Endothelial cell of umbilical vein (primary cell): ENCODE data around the gene PPP1R7. TPM values are rescaled to one million over a fixed set of nuclear protein-coding genes. Genes with fewer than 3 reads are reported as not detected.

Experiments used
- BruUV-seq: library from RNA; stranded (reverse); fragments of 400-500 nt; replicated peaks from 2 replicates; lab custom pipeline; 2021; lab: Mats Ljungman, UMichigan
- CTCF ChIA-PET: fragments of 300-600, 350-600 bp; sonication (Branson Sonifier 250); formaldehyde crosslinking; loops from one replicate; lab custom pipeline; 2021; ENCODE audit warnings: antibody characterized with exemption, inconsistent platforms; lab: Charles Lee
- POLR2A ChIA-PET: fragments of 300-600, 350-600 bp; sonication (Branson Sonifier 250); formaldehyde crosslinking; loops from one replicate; lab custom pipeline; 2021; ENCODE audit warnings: antibody characterized with exemption, inconsistent platforms; lab: Charles Lee
- DNase-seq: peaks from one replicate; pipeline ENCODE4 v3.0.0-alpha.2; 2011; ENCODE audit warnings: low read depth, low spot score
- FAIRE-seq: peaks from 2 replicates; lab custom pipeline; 2011; peaks lifted over from hg19 to GRCh38; lab: Jason Lieb, UNC
- H2AFZ ChIP-seq: 2 replicates; pipeline ENCODE4 v1.6.0; 2012; ENCODE audit warnings: low read depth, low read length, control low read depth, inconsistent platforms
- H3K27ac ChIP-seq: 2 replicates; pipeline ENCODE4 v1.5.1; 2011; ENCODE audit warnings: low read depth, mild to moderate bottlenecking, control low read depth, low read length, moderate library complexity; ENCODE audit not compliant: insufficient read depth
- H3K27me3 ChIP-seq, 2 experiments: 2 replicates each; pipeline versions ENCODE4 v1.6.0 to v1.6.1; 2011; ENCODE audit warnings: low read length in 2 of 2, mixed read lengths in 1 of 2; ENCODE audit not compliant: control insufficient read depth in 2 of 2, insufficient read depth in 2 of 2
- H3K36me3 ChIP-seq, 2 experiments: 2 replicates in 1 of 2; 3 replicates in 1 of 2; pipeline ENCODE4 v1.5.1; 2011; ENCODE audit warnings: low read length in 2 of 2, mild to moderate bottlenecking in 1 of 2, moderate library complexity in 1 of 2; ENCODE audit not compliant: control insufficient read depth in 2 of 2, insufficient read depth in 2 of 2; ENCODE audit errors: extremely low read depth in 1 of 2
- H3K4me1 ChIP-seq: 3 replicates; pipeline ENCODE4 v1.5.1; 2011; ENCODE audit warnings: mild to moderate bottlenecking, low read length; ENCODE audit not compliant: control insufficient read depth, insufficient read depth; ENCODE audit errors: extremely low read depth
- H3K4me2 ChIP-seq: 2 replicates; pipeline ENCODE4 v1.6.1; 2011; ENCODE audit warnings: low read length, control low read depth, mixed read lengths; ENCODE audit not compliant: insufficient read depth
- H3K4me3 ChIP-seq, 3 experiments: fragments of 200-600 bp in 1 of 3; sonication (generic), shearing (Covaris generic) in 1 of 3; replicated peaks in 1 of 3; 2 replicates each; pipeline ENCODE4 v1.5.1; 2011 to 2016; ENCODE audit warnings: control low read depth in 3 of 3, low read length in 3 of 3, mild to moderate bottlenecking in 2 of 3, inconsistent platforms in 1 of 3, low read depth in 1 of 3, moderate library complexity in 1 of 3; ENCODE audit not compliant: insufficient read depth in 1 of 3
- H3K79me2 ChIP-seq: 2 replicates; pipeline ENCODE4 v1.6.0; 2012; ENCODE audit warnings: low read length, inconsistent platforms; ENCODE audit not compliant: control insufficient read depth, insufficient read depth
- H3K9ac ChIP-seq: replicated peaks from 2 replicates; pipeline ENCODE3; 2011; ENCODE audit warnings: low read length, control low read depth; ENCODE audit not compliant: insufficient read depth; ENCODE audit errors: extremely low read depth
- H3K9me1 ChIP-seq: replicated peaks from 3 replicates; pipeline ENCODE4 v1.6.0; 2011; ENCODE audit warnings: mild to moderate bottlenecking, low read length; ENCODE audit not compliant: control insufficient read depth, insufficient read depth; ENCODE audit errors: extremely low read depth
- H3K9me3 ChIP-seq: replicated peaks from 2 replicates; pipeline ENCODE4 v1.5.1; 2012; ENCODE audit warnings: low read length, inconsistent platforms; ENCODE audit not compliant: control insufficient read depth, insufficient read depth
- H4K20me1 ChIP-seq: replicated peaks from 2 replicates; pipeline ENCODE3; 2011; ENCODE audit warnings: mild to moderate bottlenecking, low read length; ENCODE audit not compliant: control insufficient read depth, insufficient read depth; ENCODE audit errors: extremely low read depth
- CTCF ChIP-seq, 2 donors: IDR thresholded peaks; 1 replicate in 1 of 2; 2 replicates in 1 of 2; pipeline ENCODE4 v1.5.1; 2011; ENCODE audit warnings: low read length in 2 of 2, mild to moderate bottlenecking in 2 of 2, moderate library complexity in 2 of 2, control low read depth in 1 of 2, inconsistent platforms in 1 of 2, low read depth in 1 of 2; ENCODE audit not compliant: insufficient read depth in 1 of 2; ENCODE audit errors: extremely low read depth in 1 of 2
- EZH2 ChIP-seq: IDR thresholded peaks from 2 replicates; pipeline ENCODE4 v1.6.1; 2012; ENCODE audit warnings: borderline replicate concordance, low read depth, mild to moderate bottlenecking, moderate library complexity, low read length, inconsistent platforms; ENCODE audit not compliant: severe bottlenecking
- FOS ChIP-seq: IDR thresholded peaks from 2 replicates; pipeline ENCODE4 v1.6.1; 2011; ENCODE audit warnings: mild to moderate bottlenecking, low read length, moderate library complexity, borderline replicate concordance; ENCODE audit not compliant: insufficient read depth
- GATA2 ChIP-seq: IDR thresholded peaks from 2 replicates; pipeline ENCODE4 v1.7.0; 2011; ENCODE audit warnings: low read depth, mild to moderate bottlenecking, moderate library complexity, mixed read lengths, low read length; ENCODE audit not compliant: insufficient read length, insufficient read depth
- JUN ChIP-seq: IDR thresholded peaks from 2 replicates; pipeline ENCODE4 v1.6.1; 2011; ENCODE audit warnings: borderline replicate concordance, low read depth; ENCODE audit not compliant: insufficient read length, insufficient read depth
- MAX ChIP-seq: IDR thresholded peaks from 2 replicates; pipeline ENCODE4 v1.6.1; 2011; ENCODE audit not compliant: insufficient read depth, insufficient read length
- MYC ChIP-seq: IDR thresholded peaks from one replicate; pipeline ENCODE4 v1.6.1; 2011; ENCODE audit warnings: mild to moderate bottlenecking, low read depth, low read length
- POLR2A ChIP-seq: IDR thresholded peaks from 2 replicates; pipeline ENCODE4 v1.6.1; 2012; ENCODE audit warnings: low read depth, mild to moderate bottlenecking, control low read depth, low read length
- POLR2AphosphoS5 ChIP-seq: IDR thresholded peaks from 2 replicates; pipeline ENCODE4 v1.6.1; 2012; ENCODE audit warnings: low read depth, mild to moderate bottlenecking, control low read depth, low read length, moderate library complexity; ENCODE audit not compliant: insufficient read depth
- dilution Hi-C: fragments of 300-500 bp; cut with MboI; formaldehyde crosslinking; loops from one replicate; pipeline ENCODE4 v1.15.0; 2019; ENCODE audit warnings: low sequenced_read_pairs; ENCODE audit not compliant: extremely low pct_ligation_motif_present
- intact Hi-C: fragments of 100-400 bp; cut with micrococcal nuclease; formaldehyde crosslinking; loops from one replicate; pipeline ENCODE4 v1.10.0; 2022
- polyA plus RNA-seq, 4 experiments: library from polyadenylated mRNA; depleted of rRNA in 3 of 4; stranded (reverse) in 3 of 4; unstranded in 1 of 4; fragments of >200 nt; gene quantifications; 2 replicates each; pipeline versions ENCODE4 v1.2.1 to v1.2.3, GENCODE V29; 2011 to 2012; ENCODE audit warnings: missing spikeins in 1 of 4
- total RNA-seq: library from RNA; stranded (reverse); gene quantifications from 2 replicates; pipeline ENCODE4 v1.2.3, GENCODE V29; 2021

The PPP1R7 gene
- total and polyA plus RNA-seq, 2 donors (not counting 3 experiments of a cell fraction or from before 2014, with no cell fraction given) = 30.3 to 60.8 TPM

GRCh38 chr2:241197947-241198346 lies 47.7 kb downstream of the PPP1R7 start:
- BruUV-seq = no TSS peak
- Histone ChIP-seq H3K4me2 (no peak overlapping the region), H3K9ac (no peak overlapping the region), H3K79me2 (no peaks in the 10 kb centered on the region), H4K20me1 (no peaks in the 10 kb centered on the region), H2AFZ (no peak overlapping the region), H3K27me3 (no peaks in the 10 kb centered on the region), H3K4me1 (no peaks in the 10 kb centered on the region), H3K36me3 (no peaks in the 10 kb centered on the region), H3K9me3 (no peaks in the 10 kb centered on the region), H3K4me3 (no peak overlapping the region), H3K9me1 (no peaks in the 10 kb centered on the region), H3K27ac (no peak overlapping the region)
- no peak for DNase-seq
- intact Hi-C loops = no loop called here
- ChIA-PET CTCF (no interaction called here), POLR2A (no interaction called here)
- dilution Hi-C loops = no loop called here
- FAIRE-seq = no peak
- TF ChIP-seq JUN (no peak), GATA2 (no peak), MAX (no peak), FOS (no peak), POLR2A (no peak), CTCF (IDR thresholded peaks at IDR 0.05; ENCODE audit: extremely low read depth in 1 of 2, insufficient read depth in 1 of 2, low read depth in 1 of 2, low read length in 2 of 2) (no peak), MYC (no peak), EZH2 (no peak), POLR2AphosphoS5 (no peak)
